ENCODE data around the gene OSBPL10.

GRCh38 chr3:31671976-31672375, 309.1 kb downstream of the OSBPL10 start:
- TF ChIP-seq CTCF (IDR thresholded peaks at IDR 0.05) (no peak), POLR2AphosphoS5 (IDR thresholded peaks at IDR 0.05) (no peak)
